ENCODE results near the gene MFGE8.

The MFGE8 gene

GRCh38 chr15:88871313-88871712 is 41.9 kb downstream of the MFGE8 start:
- no peak for FAIRE-seq

- FAIRE-seq = no peak
These were observed 46.8 kb downstream of the MFGE8 start for GRCh38 chr15:88866295-88866881.

GRCh38 chr15:88865498-88866099 is 47.6 kb downstream of the MFGE8 start:
- FAIRE-seq = no peak

GRCh38 chr15:88864861-88865497 is 48.2 kb downstream of the MFGE8 start:
- no peak for FAIRE-seq

- no peak for FAIRE-seq
These were observed 49.8 kb downstream of the MFGE8 start for GRCh38 chr15:88863412-88863811.

GRCh38 chr15:88860212-88860611 is 53.0 kb downstream of the MFGE8 start:
- FAIRE-seq = no peak

- FAIRE-seq = no peak
These were observed 53.6 kb downstream of the MFGE8 start for GRCh38 chr15:88859550-88859949.

GRCh38 chr15:88858934-88859333 is 54.2 kb downstream of the MFGE8 start:
- no peak for FAIRE-seq

- no peak for FAIRE-seq
These were observed 60.7 kb downstream of the MFGE8 start for GRCh38 chr15:88852476-88852875.

- no peak for FAIRE-seq
These were observed 63.7 kb downstream of the MFGE8 start for GRCh38 chr15:88849376-88850072.

All from endometrium (tissue), 2 donors.